HepG2 (cell line): ENCODE results near the gene PPP1R14D. TPM values are rescaled to one million over a fixed set of nuclear protein-coding genes. Genes with fewer than 3 reads are reported as not detected.

ENCODE experiments used
- ATF4 ChIP-seq, 2 experiments: fragments of 450-650 bp in 1 of 2; sonication (generic) in 1 of 2; formaldehyde crosslinking; IDR thresholded peaks; 2 replicates each; pipeline versions ENCODE4 v1.5.0 to v1.8.0; 2020 to 2022; ENCODE audit warnings: mild to moderate bottlenecking in 1 of 2, missing genetic modification reagents in 1 of 2
- BCL6 ChIP-seq: IDR thresholded peaks from 2 replicates; pipeline ENCODE4 v1.6.1; 2016; ENCODE audit warnings: missing genetic modification reagents, missing compliant biosample characterization
- DMAP1 ChIP-seq: IDR thresholded peaks from 2 replicates; pipeline ENCODE4 v1.6.1; 2016
- IKZF4 ChIP-seq: sonication (generic); formaldehyde crosslinking; IDR thresholded peaks from 2 replicates; pipeline ENCODE4 v1.5.1; 2020; ENCODE audit warnings: borderline replicate concordance, mild to moderate bottlenecking, low read depth, missing genetic modification reagents; ENCODE audit errors: not compliant biosample characterization
- KAT8 ChIP-seq: IDR thresholded peaks from 2 replicates; pipeline ENCODE4 v1.6.1; 2016; ENCODE audit warnings: missing genetic modification reagents, missing compliant biosample characterization
- MXD3 ChIP-seq: IDR thresholded peaks from 2 replicates; pipeline ENCODE4 v1.6.1; 2016; ENCODE audit warnings: mild to moderate bottlenecking, missing biosample characterization, missing genetic modification reagents
- NFKB2 ChIP-seq: sonication (generic); formaldehyde crosslinking; IDR thresholded peaks from 2 replicates; pipeline ENCODE4 v1.4.0; 2020; ENCODE audit warnings: missing genetic modification reagents, borderline replicate concordance
- NFYB ChIP-seq: sonication (generic); formaldehyde crosslinking; IDR thresholded peaks from 2 replicates; pipeline ENCODE4 v1.4.0; 2020; ENCODE audit warnings: missing genetic modification reagents
- PAF1 ChIP-seq: IDR thresholded peaks from 2 replicates; pipeline ENCODE4 v1.6.1; 2016; ENCODE audit warnings: missing genetic modification reagents, missing compliant biosample characterization
- SAP130 ChIP-seq: IDR thresholded peaks from 2 replicates; pipeline ENCODE4 v1.6.1; 2016; ENCODE audit warnings: low read depth
- SMC3 ChIP-seq: IDR thresholded peaks from 2 replicates; pipeline ENCODE4 v1.6.1; 2011; ENCODE audit warnings: low read length, improper control_type of control experiment
- STAG1 ChIP-seq: sonication (generic); formaldehyde crosslinking; IDR thresholded peaks from 2 replicates; pipeline ENCODE4 v1.4.0; 2020; ENCODE audit warnings: missing genetic modification reagents
- ZBED4 ChIP-seq: sonication (generic); formaldehyde crosslinking; IDR thresholded peaks from 2 replicates; pipeline ENCODE4 v1.4.0; 2020; ENCODE audit warnings: missing genetic modification reagents, borderline replicate concordance
- ZNF121 ChIP-seq: sonication (generic); formaldehyde crosslinking; IDR thresholded peaks from 2 replicates; pipeline ENCODE4 v1.5.0; 2020; ENCODE audit warnings: mild to moderate bottlenecking, missing genetic modification reagents
- ZNF281 ChIP-seq: sonication (generic); formaldehyde crosslinking; IDR thresholded peaks from 2 replicates; pipeline ENCODE4 v1.4.0; 2020; ENCODE audit warnings: missing genetic modification reagents, borderline replicate concordance
- ZNF3 ChIP-seq: IDR thresholded peaks from 2 replicates; pipeline ENCODE4 v1.7.0; 2017; ENCODE audit warnings: inconsistent platforms
- ZNF30 ChIP-seq: sonication (generic); formaldehyde crosslinking; IDR thresholded peaks from 2 replicates; pipeline ENCODE4 v1.5.0; 2020; ENCODE audit warnings: mild to moderate bottlenecking, missing genetic modification reagents
- ZNF337 ChIP-seq: sonication (generic); formaldehyde crosslinking; IDR thresholded peaks from 2 replicates; pipeline ENCODE4 v1.5.1; 2020; ENCODE audit warnings: missing genetic modification reagents, low read depth, mild to moderate bottlenecking, borderline replicate concordance
- ZNF383 ChIP-seq: sonication (generic); formaldehyde crosslinking; IDR thresholded peaks from 2 replicates; pipeline ENCODE4 v1.4.0; 2020; ENCODE audit warnings: missing genetic modification reagents, mild to moderate bottlenecking, borderline replicate concordance
- ZNF720 ChIP-seq: sonication (generic); formaldehyde crosslinking; IDR thresholded peaks from 2 replicates; pipeline ENCODE4 v1.4.0; 2020; ENCODE audit warnings: missing genetic modification reagents
- ZNF773 ChIP-seq: sonication (generic); formaldehyde crosslinking; IDR thresholded peaks from 2 replicates; pipeline ENCODE4 v1.4.0; 2020; ENCODE audit warnings: missing genetic modification reagents, borderline replicate concordance
- ZNF782 ChIP-seq: sonication (generic); formaldehyde crosslinking; IDR thresholded peaks from 2 replicates; pipeline ENCODE4 v1.4.0; 2020; ENCODE audit warnings: missing genetic modification reagents, mild to moderate bottlenecking, borderline replicate concordance
- ZNF841 ChIP-seq: sonication (generic); formaldehyde crosslinking; IDR thresholded peaks from 2 replicates; pipeline ENCODE4 v1.8.1; 2023; ENCODE audit warnings: missing genetic modification reagents, borderline replicate concordance
- ZNF879 ChIP-seq: sonication (generic); formaldehyde crosslinking; IDR thresholded peaks from 2 replicates; pipeline ENCODE4 v1.8.1; 2023; ENCODE audit warnings: missing genetic modification reagents
- polyA plus RNA-seq, 8 experiments: library from polyadenylated mRNA; depleted of rRNA in 3 of 8; stranded (reverse) in 7 of 8; unstranded in 1 of 8; fragments of >200 nt; fragmentation: Illumina TruSeq in 4 of 8; extraction: Trizol in 4 of 8; gene quantifications; 2 replicates each; pipeline versions ENCODE4 v1.2.1 to v1.2.3, GENCODE V29; 2011 to 2016; ENCODE audit warnings: low read depth in 4 of 8, missing spikeins in 1 of 8, mixed read lengths in 1 of 8; ENCODE audit not compliant: insufficient read depth in 1 of 8
- total RNA-seq, 5 experiments: library from RNA; depleted of rRNA; stranded (reverse); fragments of >200 nt; fragmentation: Illumina TruSeq; extraction: Trizol; gene quantifications; 2 replicates each; pipeline ENCODE4 v1.2.3, GENCODE V29; 2016; ENCODE audit warnings: low read depth in 1 of 5

The PPP1R14D gene
- total and polyA plus RNA-seq, 2 of the 13 experiments (the other 11 are each of a cell fraction or from before 2014, with no cell fraction given): 0.53 to 0.55 TPM

- TF ChIP-seq SAP130 (CRISPR knock-in tag) (peak; percentile 45), ZNF281 (CRISPR knock-in tag) (no peak), ATF4 (CRISPR knock-in tag; IDR thresholded peaks at IDR 0.05) (no peak), ZNF121 (CRISPR knock-in tag) (no peak), IKZF4 (CRISPR knock-in tag) (no peak), BCL6 (CRISPR knock-in tag) (peak; percentile 16; the same call in 1 of the 2 replicates), ZNF773 (no peak), ZNF3 (CRISPR knock-in tag) (no peak), ZNF720 (no peak), MXD3 (CRISPR knock-in tag) (no peak), KAT8 (CRISPR knock-in tag) (no peak), ZNF30 (CRISPR knock-in tag) (no peak), ZNF337 (CRISPR knock-in tag) (no peak), SMC3 (peak; percentile 42; the same call in 1 of the 2 replicates), ZNF782 (0 out of 2 replicates have a peak, but pooled peaks have one; percentile 0), PAF1 (CRISPR knock-in tag) (no peak), ZNF383 (CRISPR knock-in tag) (no peak), DMAP1 (CRISPR knock-in tag) (no peak), ZNF879 (CRISPR knock-in tag) (no peak), STAG1 (CRISPR knock-in tag) (peak; percentile 60), NFKB2 (CRISPR knock-in tag) (no peak), ZBED4 (CRISPR knock-in tag) (no peak), NFYB (CRISPR knock-in tag) (no peak), ZNF841 (CRISPR knock-in tag) (no peak)
These were observed 30.8 kb upstream of the PPP1R14D start (continued) for GRCh38 chr15:40859206-40859851.
